Measurements from ENCODE around the gene UBE2O. TPM values are rescaled to one million over a fixed set of nuclear protein-coding genes. Genes with fewer than 3 reads are reported as not detected.

The UBE2O gene
- polyA plus RNA-seq, 2 donors, result 8.1 to 9.2 TPM

DNA sequence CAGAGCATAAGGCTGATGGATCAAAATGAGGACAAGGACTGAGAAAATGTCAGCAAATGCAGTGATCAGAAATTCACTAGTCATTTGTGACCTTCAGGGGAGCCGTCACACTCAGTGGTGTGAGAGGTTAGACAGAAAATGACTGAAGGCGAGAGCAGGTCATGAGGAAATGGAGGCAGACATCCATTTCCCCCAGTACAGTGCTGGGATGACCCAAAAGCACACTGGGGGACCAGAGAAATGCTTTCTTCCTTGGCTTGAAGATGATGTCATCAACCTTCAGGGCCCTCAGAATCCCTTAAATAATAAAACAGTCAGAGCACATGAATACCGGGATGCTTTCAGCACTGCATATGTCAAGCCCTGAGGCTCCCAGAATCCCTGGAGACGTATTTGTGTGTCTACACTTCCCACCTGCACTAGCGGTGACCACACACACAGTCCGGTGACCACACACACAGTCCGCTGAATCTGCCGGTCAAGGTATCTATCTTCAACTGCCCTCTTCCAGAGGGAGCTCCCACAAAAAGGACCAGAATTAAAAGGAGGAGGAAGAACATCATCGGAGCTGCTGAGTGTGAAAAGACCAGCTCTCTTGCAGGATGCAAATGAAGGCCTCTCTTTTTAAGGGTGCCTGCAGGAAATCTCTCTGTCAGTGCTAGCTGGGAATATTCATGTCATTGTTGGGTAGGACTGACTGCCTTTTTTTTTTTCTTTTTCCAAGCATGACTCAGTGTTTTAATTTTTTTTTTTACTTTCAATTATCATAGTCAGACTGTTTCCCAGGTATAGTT is 8.2 kb downstream of the UBE2O start:
- peaks cover 0 to 3% of the 10 kb centered on the region in 2 donors for H3K36me3 ChIP-seq (ENCODE audit: control insufficient read depth in 2 of 2, insufficient read depth in 2 of 2, low read length in 1 of 2)
- H3K27me3 ChIP-seq (ENCODE audit: control insufficient read depth in 1 of 2, insufficient read depth in 2 of 2, low read length in 2 of 2), result no peaks in the 10 kb centered on the region
- H3K9me3 ChIP-seq (ENCODE audit: control insufficient read depth in 2 of 2, insufficient read depth in 1 of 2, low read depth in 1 of 2, low read length in 1 of 2), result no peaks in the 10 kb centered on the region
- H3K4me3 ChIP-seq (ENCODE audit: low read depth in 1 of 2, low read length in 2 of 2), result no peak overlapping the region
- H3K27ac ChIP-seq (ENCODE audit: low read depth in 2 of 2, low read length in 1 of 2), result no peak overlapping the region
- H3K4me1 ChIP-seq (ENCODE audit: control insufficient read depth in 2 of 2, insufficient read depth in 2 of 2, low read length in 1 of 2), result peaks cover 4 to 5% of the 10 kb centered on the region in 2 donors
- WGBS, 2 donors, result 83% methylated on average over 9 of the region's 9 CpGs

DNA sequence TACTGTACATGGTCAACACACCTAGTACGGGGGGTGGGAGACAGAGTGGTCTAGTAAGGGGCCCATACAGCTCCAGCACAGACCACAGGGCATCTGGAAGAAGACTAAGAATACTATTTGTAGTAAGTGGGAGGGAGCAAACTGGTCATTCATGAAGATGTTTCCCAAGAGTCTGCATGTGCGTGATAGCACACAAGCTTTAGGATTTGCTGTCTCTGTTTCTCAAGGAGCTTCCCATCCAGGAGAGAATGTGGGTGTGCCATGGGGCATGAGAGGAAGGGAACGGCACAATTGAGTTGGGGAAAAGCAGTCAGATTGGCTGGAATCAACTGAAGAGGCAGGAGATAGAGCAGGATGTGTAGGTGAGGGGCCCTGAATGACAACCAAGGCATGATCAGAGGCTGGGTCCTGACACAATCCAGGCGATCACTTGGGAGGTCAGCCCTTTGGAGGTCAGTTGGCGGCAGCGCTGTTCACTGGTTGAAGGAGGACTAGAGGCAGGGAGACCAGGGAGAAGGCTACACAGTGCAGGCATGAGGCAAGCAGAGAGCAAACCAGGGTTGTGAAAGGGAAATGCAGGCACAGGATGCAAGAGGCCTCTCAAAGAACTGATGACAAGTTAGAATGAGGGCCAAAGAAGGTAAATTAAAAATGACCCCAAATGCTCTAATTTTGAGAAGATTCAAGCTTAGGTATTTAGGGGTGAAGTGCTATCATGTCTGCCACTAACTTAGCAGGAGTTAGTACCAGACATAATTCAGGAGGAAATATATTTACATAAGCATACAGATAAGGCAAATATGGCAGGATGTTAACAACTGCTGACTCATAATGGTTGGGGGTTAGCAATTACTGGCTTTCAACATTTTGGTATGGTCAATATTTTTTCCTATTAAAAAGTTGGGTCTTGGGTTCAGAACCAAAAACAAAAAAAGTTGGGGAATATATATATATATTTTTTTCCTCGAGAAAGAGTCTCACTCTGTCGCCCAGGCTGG is 10.3 kb downstream of the UBE2O start:
- H3K36me3 ChIP-seq (ENCODE audit: control insufficient read depth in 2 of 2, insufficient read depth in 2 of 2, low read length in 1 of 2), result peaks cover 0 to 3% of the 10 kb centered on the region in 2 donors
- H3K4me1 ChIP-seq (ENCODE audit: control insufficient read depth in 2 of 2, insufficient read depth in 2 of 2, low read length in 1 of 2), result peaks cover 7 to 8% of the 10 kb centered on the region in 2 donors
- 91 to 94% methylated on average over 8 of the region's 8 CpGs for WGBS, 2 donors

DNA sequence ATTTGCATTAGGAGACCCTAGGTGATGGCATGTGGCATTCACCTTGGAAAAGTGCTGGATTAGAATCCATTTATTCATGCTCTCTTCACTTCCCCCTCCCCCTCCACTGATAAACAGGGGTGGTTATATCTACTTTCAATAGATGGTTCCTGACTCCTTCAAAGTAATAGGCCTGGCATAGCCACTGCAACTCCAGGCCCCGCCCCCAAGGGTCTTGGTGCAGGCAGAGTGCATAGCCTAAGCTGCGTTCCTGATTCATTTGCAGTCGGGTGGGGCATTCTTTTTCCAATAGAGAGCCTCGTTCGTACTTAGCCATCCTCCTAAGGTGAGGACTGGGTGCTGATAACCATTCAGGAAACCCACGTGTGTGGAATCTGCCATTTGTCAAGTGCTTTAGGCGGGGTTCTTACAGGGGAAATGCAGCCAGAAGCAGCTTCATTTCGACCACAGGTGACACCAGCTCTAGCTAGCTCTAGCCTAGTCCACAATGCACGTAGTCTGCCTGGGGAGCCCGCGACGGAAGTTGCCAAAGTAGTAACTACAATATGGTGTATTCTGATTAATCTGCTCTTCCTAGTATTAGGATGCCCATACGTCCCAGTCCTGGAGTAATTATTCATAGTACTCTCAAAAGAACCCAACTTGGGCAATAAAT is 11.1 kb downstream of the UBE2O start:
- 82 to 85% methylated on average over 13 of the region's 13 CpGs for WGBS, 2 donors
- peaks cover 0 to 3% of the 10 kb centered on the region in 2 donors for H3K36me3 ChIP-seq (ENCODE audit: control insufficient read depth in 2 of 2, insufficient read depth in 2 of 2, low read length in 1 of 2)
- H3K4me3 ChIP-seq (ENCODE audit: low read depth in 1 of 2, low read length in 2 of 2), result no peak overlapping the region
- H3K4me1 ChIP-seq (ENCODE audit: control insufficient read depth in 2 of 2, insufficient read depth in 2 of 2, low read length in 1 of 2), result peaks cover 6 to 8% of the 10 kb centered on the region in 2 donors
- no peak overlapping the region for H3K27ac ChIP-seq (ENCODE audit: low read depth in 2 of 2, low read length in 1 of 2)
- H3K27me3 ChIP-seq (ENCODE audit: control insufficient read depth in 1 of 2, insufficient read depth in 2 of 2, low read length in 2 of 2), result no peaks in the 10 kb centered on the region
- no peaks in the 10 kb centered on the region for H3K9me3 ChIP-seq (ENCODE audit: control insufficient read depth in 2 of 2, insufficient read depth in 1 of 2, low read depth in 1 of 2, low read length in 1 of 2)

More for the DNA sequence above, 10.3 kb downstream of the UBE2O start:
- H3K9me3 ChIP-seq (ENCODE audit: control insufficient read depth in 2 of 2, insufficient read depth in 1 of 2, low read depth in 1 of 2, low read length in 1 of 2), result no peaks in the 10 kb centered on the region
- H3K27ac ChIP-seq (ENCODE audit: low read depth in 2 of 2, low read length in 1 of 2), result no peak overlapping the region
- H3K4me3 ChIP-seq (ENCODE audit: low read depth in 1 of 2, low read length in 2 of 2), result no peak overlapping the region
- no peaks in the 10 kb centered on the region for H3K27me3 ChIP-seq (ENCODE audit: control insufficient read depth in 1 of 2, insufficient read depth in 2 of 2, low read length in 2 of 2)

DNA sequence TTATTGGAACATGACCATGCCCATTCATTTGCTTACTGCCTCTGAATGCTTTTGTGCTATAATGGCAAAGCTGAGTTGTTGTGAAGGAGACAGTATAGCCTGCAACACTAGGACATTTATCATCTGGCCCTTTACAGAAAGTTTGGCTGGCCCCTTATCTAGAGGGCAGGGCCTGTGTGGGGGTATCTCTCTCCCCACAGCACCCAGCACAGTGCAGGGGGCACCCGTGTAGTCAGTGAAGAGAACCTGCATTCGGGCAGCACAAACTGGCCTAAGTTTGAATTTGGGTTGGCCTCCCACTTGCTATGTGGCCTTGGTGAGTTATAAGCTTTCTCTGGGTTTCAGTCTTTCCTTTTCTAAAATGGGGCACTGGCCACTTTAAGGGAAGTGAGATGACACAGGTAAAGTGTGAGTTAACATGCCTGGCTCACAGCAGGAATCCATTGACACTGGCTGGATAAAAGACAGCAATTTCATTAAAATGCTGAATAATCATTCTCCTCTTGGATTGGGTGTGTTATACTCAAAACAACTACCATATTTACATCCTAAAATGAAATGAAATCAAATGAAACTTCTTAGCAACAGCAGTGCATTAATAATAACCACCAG is 12.1 kb downstream of the UBE2O start:
- Histone ChIP-seq H3K9me3 (ENCODE audit: control insufficient read depth in 2 of 2, insufficient read depth in 1 of 2, low read depth in 1 of 2, low read length in 1 of 2) (no peaks in the 10 kb centered on the region), H3K27ac (ENCODE audit: low read depth in 2 of 2, low read length in 1 of 2) (no peak overlapping the region), H3K4me1 (ENCODE audit: control insufficient read depth in 2 of 2, insufficient read depth in 2 of 2, low read length in 1 of 2) (peaks cover 2 to 4% of the 10 kb centered on the region in 2 donors), H3K4me3 (ENCODE audit: low read depth in 1 of 2, low read length in 2 of 2) (no peak overlapping the region), H3K36me3 (ENCODE audit: control insufficient read depth in 2 of 2, insufficient read depth in 2 of 2, low read length in 1 of 2) (peaks cover 0 to 3% of the 10 kb centered on the region in 2 donors), H3K27me3 (ENCODE audit: control insufficient read depth in 1 of 2, insufficient read depth in 2 of 2, low read length in 2 of 2) (no peaks in the 10 kb centered on the region)
- WGBS, 2 donors, result 81 to 90% methylated on average over 2 of the region's 2 CpGs

DNA sequence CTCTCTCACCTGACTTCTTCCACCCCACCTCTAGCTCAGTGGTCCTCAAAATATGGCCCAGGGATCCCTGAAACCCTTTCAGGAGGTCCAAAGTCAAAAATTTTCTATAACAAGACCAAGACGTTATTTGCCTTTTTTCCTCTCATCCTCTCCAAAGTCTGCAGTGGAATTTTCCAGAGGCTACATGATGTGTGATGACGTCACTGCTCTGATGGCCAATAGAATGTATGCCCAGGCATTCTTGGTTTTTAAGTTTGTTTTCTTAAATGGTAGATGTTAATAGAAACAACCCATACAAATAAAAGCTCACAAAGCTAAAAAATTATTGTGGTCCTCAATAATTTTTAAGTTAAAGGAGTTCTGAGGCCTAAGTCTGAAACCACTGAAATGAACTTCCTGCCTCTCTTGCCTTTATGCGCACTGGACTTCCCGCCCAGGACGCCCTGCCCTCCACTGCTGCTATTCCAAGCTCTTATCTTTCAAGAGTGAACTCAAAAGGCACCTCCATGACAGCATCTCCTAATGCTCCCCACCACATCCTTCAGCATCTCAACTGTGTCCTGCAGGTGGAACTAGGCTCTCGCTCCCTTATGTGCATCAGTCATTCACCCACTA is 13.5 kb downstream of the UBE2O start:
- peaks cover 0 to 3% of the 10 kb centered on the region in 2 donors for H3K36me3 ChIP-seq (ENCODE audit: control insufficient read depth in 2 of 2, insufficient read depth in 2 of 2, low read length in 1 of 2)
- 94 to 95% methylated on average over 6 of the region's 6 CpGs for WGBS, 2 donors
- H3K4me1 ChIP-seq (ENCODE audit: control insufficient read depth in 2 of 2, insufficient read depth in 2 of 2, low read length in 1 of 2), result peaks cover 5 to 9% of the 10 kb centered on the region in 2 donors
- H3K4me3 ChIP-seq (ENCODE audit: low read depth in 1 of 2, low read length in 2 of 2), result no peak overlapping the region
- no peak overlapping the region for H3K27ac ChIP-seq (ENCODE audit: low read depth in 2 of 2, low read length in 1 of 2)
- H3K27me3 ChIP-seq (ENCODE audit: control insufficient read depth in 1 of 2, insufficient read depth in 2 of 2, low read length in 2 of 2), result no peaks in the 10 kb centered on the region
- H3K9me3 ChIP-seq (ENCODE audit: control insufficient read depth in 2 of 2, insufficient read depth in 1 of 2, low read depth in 1 of 2, low read length in 1 of 2), result no peaks in the 10 kb centered on the region

DNA sequence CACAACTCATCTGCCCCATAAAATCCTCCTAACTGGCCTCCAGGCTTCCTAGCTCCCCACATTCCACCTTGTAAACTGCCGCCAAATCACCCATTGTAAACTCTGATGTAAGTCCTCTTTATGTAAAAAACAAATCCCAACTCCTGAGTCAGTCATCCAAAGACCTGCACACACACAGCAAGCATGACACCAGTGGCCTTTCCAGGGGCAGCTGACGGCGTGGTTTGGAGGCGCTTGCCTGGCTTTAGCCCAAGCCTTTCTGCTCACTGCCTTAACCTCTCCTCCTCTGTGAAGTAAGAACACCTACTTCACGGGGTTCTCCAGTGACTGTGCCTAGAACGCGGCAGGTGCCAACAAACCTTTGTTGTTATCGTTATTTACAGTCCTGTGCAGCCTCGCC is 14.0 kb downstream of the UBE2O start:
- Histone ChIP-seq H3K36me3 (ENCODE audit: control insufficient read depth in 2 of 2, insufficient read depth in 2 of 2, low read length in 1 of 2) (peaks cover 0 to 3% of the 10 kb centered on the region in 2 donors), H3K27ac (ENCODE audit: low read depth in 2 of 2, low read length in 1 of 2) (no peak overlapping the region), H3K4me3 (ENCODE audit: low read depth in 1 of 2, low read length in 2 of 2) (no peak overlapping the region), H3K4me1 (ENCODE audit: control insufficient read depth in 2 of 2, insufficient read depth in 2 of 2, low read length in 1 of 2) (peaks cover 5 to 9% of the 10 kb centered on the region in 2 donors), H3K9me3 (ENCODE audit: control insufficient read depth in 2 of 2, insufficient read depth in 1 of 2, low read depth in 1 of 2, low read length in 1 of 2) (no peaks in the 10 kb centered on the region), H3K27me3 (ENCODE audit: control insufficient read depth in 1 of 2, insufficient read depth in 2 of 2, low read length in 2 of 2) (no peaks in the 10 kb centered on the region)
- WGBS, 2 donors, result 82 to 84% methylated on average over 9 of the region's 9 CpGs

DNA sequence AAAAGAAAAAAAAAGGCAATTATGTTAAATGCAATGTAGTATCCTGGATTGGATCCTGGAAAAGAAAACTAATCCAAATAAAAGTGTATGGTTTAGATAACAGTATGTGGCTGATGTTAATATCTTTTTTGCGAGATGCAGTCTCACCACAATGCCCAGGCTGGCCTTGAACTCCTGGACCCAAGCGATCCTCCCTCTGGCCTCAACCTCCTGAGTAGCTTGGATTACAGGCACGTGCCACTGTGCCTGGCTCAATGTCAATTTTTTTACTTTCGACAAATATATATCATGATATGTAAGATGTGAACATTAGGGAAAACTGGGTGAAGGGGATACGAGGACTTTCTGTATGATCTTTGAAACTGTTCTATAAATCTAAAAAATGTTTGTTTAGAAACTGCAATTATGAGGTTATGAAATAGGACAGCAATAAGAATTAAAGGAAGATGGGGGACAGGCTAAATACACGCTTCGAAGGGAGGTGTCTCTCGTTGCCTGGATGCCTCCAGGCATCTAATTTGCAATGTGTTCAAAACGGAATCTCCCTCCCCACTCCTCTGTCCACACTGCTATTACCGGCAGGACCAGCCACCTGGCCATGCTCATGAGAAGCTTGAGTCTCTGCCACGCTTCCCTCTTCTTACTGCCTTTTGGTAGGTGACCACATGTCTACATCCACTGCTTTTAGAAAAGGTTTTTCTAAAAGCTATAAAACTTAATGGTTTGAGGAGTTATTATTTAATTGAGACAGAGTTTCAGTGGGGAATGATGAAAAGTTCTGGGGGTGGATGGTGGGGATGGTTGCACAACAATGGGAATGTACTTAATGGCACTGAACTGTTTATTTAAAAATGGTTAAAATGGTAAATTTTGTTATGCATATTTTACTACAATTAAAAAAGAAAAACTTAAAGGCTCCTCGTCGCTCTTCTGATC is 15.2 kb downstream of the UBE2O start:
- no peaks in the 10 kb centered on the region for H3K9me3 ChIP-seq (ENCODE audit: control insufficient read depth in 2 of 2, insufficient read depth in 1 of 2, low read depth in 1 of 2, low read length in 1 of 2)
- no peaks in the 10 kb centered on the region for H3K27me3 ChIP-seq (ENCODE audit: control insufficient read depth in 1 of 2, insufficient read depth in 2 of 2, low read length in 2 of 2)
- H3K36me3 ChIP-seq (ENCODE audit: control insufficient read depth in 2 of 2, insufficient read depth in 2 of 2, low read length in 1 of 2), result peaks cover 0 to 3% of the 10 kb centered on the region in 2 donors
- H3K4me3 ChIP-seq (ENCODE audit: low read depth in 1 of 2, low read length in 2 of 2), result no peak overlapping the region
- 75% methylated on average over 13 of the region's 13 CpGs for WGBS, 2 donors
- peaks cover 5 to 9% of the 10 kb centered on the region in 2 donors for H3K4me1 ChIP-seq (ENCODE audit: control insufficient read depth in 2 of 2, insufficient read depth in 2 of 2, low read length in 1 of 2)
- no peak overlapping the region for H3K27ac ChIP-seq (ENCODE audit: low read depth in 2 of 2, low read length in 1 of 2)

DNA sequence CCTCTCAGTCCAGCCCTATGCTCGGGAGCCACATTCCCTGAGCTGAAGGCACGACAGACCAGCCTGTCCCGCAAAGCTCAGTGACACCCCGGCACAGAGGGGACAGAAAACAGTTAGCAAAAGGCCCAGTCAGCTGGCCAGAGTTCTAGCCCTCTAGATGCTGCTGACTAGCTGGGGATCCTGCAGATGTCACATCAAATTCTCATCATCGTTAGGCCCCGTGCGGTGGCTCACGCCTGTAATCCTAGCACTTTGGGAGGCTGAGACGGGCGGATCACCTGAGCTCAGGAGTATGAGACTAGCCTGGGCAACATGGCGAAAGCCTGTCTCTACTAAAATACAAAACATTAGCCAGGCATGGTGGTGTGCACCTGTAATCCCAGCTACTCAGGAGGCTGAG is 17.2 kb downstream of the UBE2O start:
- Histone ChIP-seq H3K36me3 (ENCODE audit: control insufficient read depth in 2 of 2, insufficient read depth in 2 of 2, low read length in 1 of 2) (no peaks in the 10 kb centered on the region), H3K27ac (ENCODE audit: low read depth in 2 of 2, low read length in 1 of 2) (no peak overlapping the region), H3K27me3 (ENCODE audit: control insufficient read depth in 1 of 2, insufficient read depth in 2 of 2, low read length in 2 of 2) (no peaks in the 10 kb centered on the region), H3K9me3 (ENCODE audit: control insufficient read depth in 2 of 2, insufficient read depth in 1 of 2, low read depth in 1 of 2, low read length in 1 of 2) (no peaks in the 10 kb centered on the region), H3K4me1 (ENCODE audit: control insufficient read depth in 2 of 2, insufficient read depth in 2 of 2, low read length in 1 of 2) (peaks cover 5 to 9% of the 10 kb centered on the region in 2 donors), H3K4me3 (ENCODE audit: low read depth in 1 of 2, low read length in 2 of 2) (no peak overlapping the region)
- 96% methylated on average over 11 of the region's 11 CpGs for WGBS, 2 donors

Data from esophagus (tissue), 2 donors.